Stomach (tissue), 9 donors: ENCODE data around the gene NODAL. TPM values are rescaled to one million over a fixed set of nuclear protein-coding genes. Genes with fewer than 3 reads are reported as not detected.

Experiments used
- DNase-seq, 2 donors: peaks; one replicate each; pipeline versions ENCODE4 v3.0.0 to v3.0.0-alpha.2; 2013 to 2019
- H3K27ac ChIP-seq, 5 donors: fragments of 200-600 bp in 4 of 5; sonication (generic) in 4 of 5; one replicate each; pipeline ENCODE4 v1.5.1; 2013 to 2019; ENCODE audit warnings: mild to moderate bottlenecking in 1 of 5, moderate library complexity in 1 of 5
- H3K27me3 ChIP-seq, 3 donors: fragments of 200-600 bp; sonication (generic); one replicate each; pipeline ENCODE4 v1.5.1; 2017 to 2019; ENCODE audit warnings: mixed run types in 1 of 3
- H3K36me3 ChIP-seq, 4 donors: fragments of 200-600 bp; sonication (generic); 1 replicate in 3 of 4; 2 replicates in 1 of 4; pipeline ENCODE4 v1.5.1; 2016 to 2019
- H3K4me1 ChIP-seq, 4 donors: fragments of 200-600 bp; sonication (generic); one replicate each; pipeline ENCODE4 v1.5.1; 2016 to 2019
- H3K4me3 ChIP-seq, 4 donors: fragments of 200-600 bp; sonication (generic) in 3 of 4; one replicate each; pipeline ENCODE4 v1.5.1; 2016 to 2019; ENCODE audit warnings: mild to moderate bottlenecking in 1 of 4
- H3K9me3 ChIP-seq, 4 donors: fragments of 200-600 bp; sonication (generic); one replicate each; pipeline ENCODE4 v1.5.1; 2016 to 2019
- EP300 ChIP-seq: sonication (generic); formaldehyde crosslinking; IDR thresholded peaks from one replicate; pipeline ENCODE4 v1.6.1; 2017; ENCODE audit warnings: antibody characterized with exemption
- POLR2A ChIP-seq, 4 donors: fragments of 450-650 bp; IDR thresholded peaks; one replicate each; pipeline ENCODE4 v1.6.1; 2016; ENCODE audit warnings: antibody characterized with exemption in 4 of 4, control low read depth in 2 of 4, mild to moderate bottlenecking in 1 of 4, moderate library complexity in 1 of 4
- POLR2AphosphoS5 ChIP-seq, 3 donors: sonication (generic); formaldehyde crosslinking; IDR thresholded peaks; one replicate each; pipeline ENCODE4 v1.6.1; 2016; ENCODE audit warnings: antibody characterized with exemption in 3 of 3
- WGBS, 5 donors: extraction: QIAGEN DNeasy Blood & Tissue Kit in 3 of 5; methylation state at CpG; one replicate each; pipeline versions ENCODE4 v1.1.5 to v1.1.7; 2013 to 2018; 5-methylcytosine and 5-hydroxymethylcytosine counted together
- intact Hi-C: fragments of 100-400 bp; cut with DNase I; formaldehyde crosslinking; loops from one replicate; pipeline ENCODE4 v1.15.1; 2023; ENCODE audit warnings: low total_unique reads
- polyA plus RNA-seq, 3 donors: library from polyadenylated mRNA; stranded (reverse); fragments of 200-250 nt; gene quantifications; one replicate each; pipeline ENCODE4 v1.2.3, GENCODE V29; 2013
- total RNA-seq, 5 donors: library from RNA; depleted of rRNA; stranded (reverse); fragments of >200 nt; gene quantifications; one replicate each; pipeline versions ENCODE4 v1.1.0 to v1.2.3, GENCODE V29; 2014 to 2016
- TF ChIP-seq, protein P1 (sequence below), 7 experiments: fragments of 450-650 bp in 4 of 7; fragments of 200-600 bp in 3 of 7; sonication (generic) in 3 of 7; IDR thresholded peaks; one replicate each; pipeline ENCODE4 v1.5.1; 2016 to 2019; ENCODE audit warnings: antibody characterized with exemption in 7 of 7, control low read depth in 2 of 7, mild to moderate bottlenecking in 1 of 7
- donor health status: healthy with polysubstance abuse.
- donor health status: Bipolar disorder and iron deficiency.
- donor health status: healthy.

NODAL gene
- total and polyA plus RNA-seq, 8 donors: not detected

DNA sequence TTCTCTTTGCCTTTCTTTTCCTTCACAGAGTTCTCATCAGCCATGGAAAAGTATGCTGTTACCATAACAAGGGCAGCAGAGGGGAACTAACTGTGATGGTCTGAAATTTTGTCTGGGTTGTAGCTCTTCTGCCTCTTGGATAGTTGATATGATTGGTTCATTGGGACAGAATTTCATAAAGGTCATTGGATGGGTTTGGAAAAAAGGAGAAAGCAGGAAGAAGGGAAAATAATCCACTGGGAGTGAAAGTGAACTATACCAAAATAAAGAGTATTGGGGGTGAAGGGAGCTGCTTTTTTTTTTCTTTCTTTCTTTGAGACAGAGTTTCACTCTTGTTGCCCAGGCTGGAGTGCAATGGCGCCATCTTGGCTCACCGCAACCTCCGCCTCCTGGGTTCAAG is 31.7 kb downstream of the NODAL start:
- WGBS, 5 donors: 92 to 100% (median 99%) methylated on average over 3 of the region's 3 CpGs
- peaks cover 39 to 85% (median 68%) of the 10 kb centered on the region in 4 donors for H3K4me1 ChIP-seq
- H3K27ac ChIP-seq: peak overlapping the region in 3 of 5 donors; percentile 4 to 100 (median 28)
- H3K27me3 ChIP-seq: no peaks in the 10 kb centered on the region
- DNase-seq: no peak
- no peak overlapping the region for H3K4me3 ChIP-seq
- H3K36me3 ChIP-seq: peaks cover 0 to 11% (median 5%) of the 10 kb centered on the region in 4 donors
- H3K9me3 ChIP-seq: no peaks in the 10 kb centered on the region
- TF ChIP-seq POLR2AphosphoS5 (IDR thresholded peaks at IDR 0.05): no peak
- TF ChIP-seq POLR2A (IDR thresholded peaks at IDR 0.05): no peak
- TF ChIP-seq, protein P1, sequence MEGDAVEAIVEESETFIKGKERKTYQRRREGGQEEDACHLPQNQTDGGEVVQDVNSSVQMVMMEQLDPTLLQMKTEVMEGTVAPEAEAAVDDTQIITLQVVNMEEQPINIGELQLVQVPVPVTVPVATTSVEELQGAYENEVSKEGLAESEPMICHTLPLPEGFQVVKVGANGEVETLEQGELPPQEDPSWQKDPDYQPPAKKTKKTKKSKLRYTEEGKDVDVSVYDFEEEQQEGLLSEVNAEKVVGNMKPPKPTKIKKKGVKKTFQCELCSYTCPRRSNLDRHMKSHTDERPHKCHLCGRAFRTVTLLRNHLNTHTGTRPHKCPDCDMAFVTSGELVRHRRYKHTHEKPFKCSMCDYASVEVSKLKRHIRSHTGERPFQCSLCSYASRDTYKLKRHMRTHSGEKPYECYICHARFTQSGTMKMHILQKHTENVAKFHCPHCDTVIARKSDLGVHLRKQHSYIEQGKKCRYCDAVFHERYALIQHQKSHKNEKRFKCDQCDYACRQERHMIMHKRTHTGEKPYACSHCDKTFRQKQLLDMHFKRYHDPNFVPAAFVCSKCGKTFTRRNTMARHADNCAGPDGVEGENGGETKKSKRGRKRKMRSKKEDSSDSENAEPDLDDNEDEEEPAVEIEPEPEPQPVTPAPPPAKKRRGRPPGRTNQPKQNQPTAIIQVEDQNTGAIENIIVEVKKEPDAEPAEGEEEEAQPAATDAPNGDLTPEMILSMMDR (IDR thresholded peaks at IDR 0.05): no peak
- no peak for TF ChIP-seq EP300
- intact Hi-C loops: no loop called here

DNA sequence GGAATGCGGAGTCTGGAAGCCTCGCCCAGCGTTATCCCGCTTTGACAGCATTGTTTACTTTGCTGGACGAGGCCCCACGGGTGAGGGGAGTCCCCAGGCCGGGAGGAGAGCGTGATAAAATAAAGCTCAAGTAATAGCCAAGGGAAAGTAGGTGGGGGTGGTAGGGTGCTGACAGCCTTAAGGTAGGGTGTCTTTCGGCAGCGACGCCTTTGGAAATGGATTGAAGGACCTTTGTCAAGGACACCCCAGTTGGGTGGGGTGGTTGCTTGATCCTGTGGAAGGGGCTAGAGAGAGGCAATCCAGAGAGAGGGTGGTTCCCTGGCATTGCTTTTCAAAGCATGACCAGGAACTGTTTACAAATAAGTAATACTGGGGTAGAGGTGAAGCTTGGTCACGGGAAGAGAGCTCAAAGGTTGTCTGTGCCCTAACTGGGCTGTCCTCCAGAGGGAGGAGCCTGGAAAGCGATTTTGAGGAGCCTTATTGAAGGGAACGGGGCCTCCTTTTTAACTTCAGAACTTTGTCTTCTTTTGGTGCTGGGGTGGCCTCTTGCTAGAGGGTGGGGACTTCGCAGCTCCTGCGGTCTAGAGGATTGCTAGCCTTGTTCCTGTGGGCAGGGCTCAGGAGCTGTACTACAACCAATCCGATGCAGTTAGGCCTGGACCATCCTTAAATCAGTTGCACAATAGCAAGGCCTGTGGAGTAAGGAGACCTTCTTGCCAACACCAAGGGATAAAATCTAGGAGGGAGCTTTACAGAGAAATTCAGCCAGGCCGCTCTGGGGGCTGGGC is 36.2 kb downstream of the NODAL start:
- Histone ChIP-seq H3K36me3 (no peaks in the 10 kb centered on the region), H3K27me3 (no peaks in the 10 kb centered on the region), H3K9me3 (no peaks in the 10 kb centered on the region), H3K4me3 (peak overlapping the region; percentile 78 to 98 (median 82)), H3K4me1 (peaks cover 30 to 57% (median 49%) of the 10 kb centered on the region in 4 donors), H3K27ac (peak overlapping the region; percentile 96 to 100 (median 99))
- peak; percentile 74 to 92 for DNase-seq
- intact Hi-C loops: no loop called here
- peak in 1 of 4 donors; percentile 10 for TF ChIP-seq POLR2A (IDR thresholded peaks at IDR 0.05)
- TF ChIP-seq EP300: peak; percentile 14
- peak; percentile 49 to 95 (median 77) for TF ChIP-seq POLR2AphosphoS5 (IDR thresholded peaks at IDR 0.05)
- TF ChIP-seq, protein P1 (IDR thresholded peaks at IDR 0.05): no peak
- WGBS, 5 donors: 2 to 4% (median 3%) methylated on average over 18 of the region's 18 CpGs

- Histone ChIP-seq H3K4me1 (peaks cover 30 to 52% (median 44%) of the 10 kb centered on the region in 4 donors), H3K36me3 (no peaks in the 10 kb centered on the region), H3K27me3 (no peaks in the 10 kb centered on the region), H3K9me3 (no peaks in the 10 kb centered on the region), H3K27ac (peak overlapping the region; percentile 96 to 100 (median 99)), H3K4me3 (peak overlapping the region; percentile 78 to 98 (median 82))
- DNase-seq: no peak
- WGBS, 5 donors: 0 to 1% (median 0%) methylated on average over 11 of the region's 11 CpGs
- TF ChIP-seq, protein P1 (IDR thresholded peaks at IDR 0.05): no peak
- TF ChIP-seq POLR2AphosphoS5 (IDR thresholded peaks at IDR 0.05): no peak
- no peak for TF ChIP-seq POLR2A (IDR thresholded peaks at IDR 0.05)
- TF ChIP-seq EP300: no peak
- intact Hi-C loops: no loop called here
Measured at GRCh38 chr10:70404787-70405036, 36.8 kb downstream of the NODAL start.

- H3K4me3 ChIP-seq: peak within 1 kb of the TSS; percentile 78 to 98 (median 82)
- H3K9me3 ChIP-seq: no peaks in the 10 kb centered on the region
- 0 to 1% (median 1%) methylated on average over 29 to 103 of the region's 103 CpGs for WGBS, 5 donors
- DNase-seq: peak; percentile 99
- TF ChIP-seq, protein P1 (IDR thresholded peaks at IDR 0.05): no peak
- TF ChIP-seq EP300 (no peak), POLR2AphosphoS5 (IDR thresholded peaks at IDR 0.05) (peak; percentile 99 to 100 (median 100)), POLR2A (IDR thresholded peaks at IDR 0.05) (peak in 2 of 4 donors; percentile 57 to 92)
- H3K36me3 ChIP-seq: no peaks in the 10 kb centered on the region
- H3K27ac ChIP-seq: peak within 1 kb of the TSS; percentile 96 to 100 (median 99)
- no peaks in the 10 kb centered on the region for H3K27me3 ChIP-seq
- intact Hi-C loops: no loop called here
- H3K4me1 ChIP-seq: peaks cover 26 to 47% (median 39%) of the 10 kb centered on the region in 4 donors
Measured at GRCh38 chr10:70404036-70404786, 37.3 kb downstream of the NODAL start, which contains the start of gene EIF4EBP2. TSS of gene EIF4EBP2 (plus strand) at chr10:70404145. CDS start at chr10:70404402, 257 bp downstream.
